ENCODE data around the gene DNAJC13.

DNA sequence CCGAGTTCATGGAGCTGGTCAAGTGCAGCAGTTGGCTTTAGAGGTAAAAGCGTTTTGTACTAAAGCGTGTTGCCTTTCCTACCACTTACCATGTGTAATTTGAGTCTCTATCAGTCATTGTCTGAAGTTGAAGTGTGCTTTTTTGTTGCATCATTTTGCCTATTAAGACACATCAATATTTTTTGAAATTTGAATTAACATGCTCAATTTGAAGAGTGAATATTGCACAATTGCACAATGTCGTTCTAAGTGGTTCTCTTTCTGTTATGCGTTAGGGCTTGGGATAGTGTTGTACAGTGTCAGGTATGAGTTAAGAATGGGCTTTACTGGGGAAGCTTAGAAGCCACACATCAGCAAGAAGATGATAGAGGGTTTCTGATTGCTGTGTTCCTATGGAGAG lies 95.8 kb downstream of the DNAJC13 start:
- no peak for TF ChIP-seq POLR2A (IDR thresholded peaks at IDR 0.05)
- TF ChIP-seq, protein P1, sequence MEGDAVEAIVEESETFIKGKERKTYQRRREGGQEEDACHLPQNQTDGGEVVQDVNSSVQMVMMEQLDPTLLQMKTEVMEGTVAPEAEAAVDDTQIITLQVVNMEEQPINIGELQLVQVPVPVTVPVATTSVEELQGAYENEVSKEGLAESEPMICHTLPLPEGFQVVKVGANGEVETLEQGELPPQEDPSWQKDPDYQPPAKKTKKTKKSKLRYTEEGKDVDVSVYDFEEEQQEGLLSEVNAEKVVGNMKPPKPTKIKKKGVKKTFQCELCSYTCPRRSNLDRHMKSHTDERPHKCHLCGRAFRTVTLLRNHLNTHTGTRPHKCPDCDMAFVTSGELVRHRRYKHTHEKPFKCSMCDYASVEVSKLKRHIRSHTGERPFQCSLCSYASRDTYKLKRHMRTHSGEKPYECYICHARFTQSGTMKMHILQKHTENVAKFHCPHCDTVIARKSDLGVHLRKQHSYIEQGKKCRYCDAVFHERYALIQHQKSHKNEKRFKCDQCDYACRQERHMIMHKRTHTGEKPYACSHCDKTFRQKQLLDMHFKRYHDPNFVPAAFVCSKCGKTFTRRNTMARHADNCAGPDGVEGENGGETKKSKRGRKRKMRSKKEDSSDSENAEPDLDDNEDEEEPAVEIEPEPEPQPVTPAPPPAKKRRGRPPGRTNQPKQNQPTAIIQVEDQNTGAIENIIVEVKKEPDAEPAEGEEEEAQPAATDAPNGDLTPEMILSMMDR (IDR thresholded peaks at IDR 0.05): no peak
- TF ChIP-seq POLR2AphosphoS5 (IDR thresholded peaks at IDR 0.05): no peak
